GM19238 (cell line): ENCODE data around the gene KCP.

Experiments
- DNase-seq: peaks from one replicate; pipeline ENCODE4 v3.0.0; 2011; ENCODE audit warnings: low spot score; ENCODE audit not compliant: insufficient read length

KCP gene

GRCh38 chr7:128939075-128939860 lies 28.8 kb upstream of the KCP start:
- DNase-seq = no peak

- no peak for DNase-seq
Observed at GRCh38 chr7:128938544-128939074, 28.1 kb upstream of the KCP start.

GRCh38 chr7:128937647-128938543 lies 27.4 kb upstream of the KCP start, which contains the start of gene IRF5:
IRF5 (plus strand) TSS chr7:128937927; CDS start chr7:128942082, 4,155 bp downstream.
- DNase-seq = no peak

GRCh38 chr7:128937271-128937646 lies 26.8 kb upstream of the KCP start:
- DNase-seq = no peak

- DNase-seq = no peak
Observed at GRCh38 chr7:128936798-128937197, 26.3 kb upstream of the KCP start.

GRCh38 chr7:128935342-128935730 lies 24.8 kb upstream of the KCP start:
- no peak for DNase-seq

GRCh38 chr7:128934361-128935341 lies 24.1 kb upstream of the KCP start:
- no peak for DNase-seq

- no peak for DNase-seq
Observed at GRCh38 chr7:128933180-128933891, 22.8 kb upstream of the KCP start.

GRCh38 chr7:128932862-128933179 lies 22.3 kb upstream of the KCP start:
- no peak for DNase-seq

GRCh38 chr7:128931965-128932861 lies 21.7 kb upstream of the KCP start:
- DNase-seq = no peak

GRCh38 chr7:128931190-128931798 lies 20.8 kb upstream of the KCP start:
- DNase-seq = no peak

GRCh38 chr7:128928882-128929788 lies 18.6 kb upstream of the KCP start:
- no peak for DNase-seq

GRCh38 chr7:128928159-128928813 lies 17.8 kb upstream of the KCP start:
- DNase-seq = no peak

GRCh38 chr7:128924707-128925588 lies 14.4 kb upstream of the KCP start:
- no peak for DNase-seq

GRCh38 chr7:128923411-128923800 lies 12.9 kb upstream of the KCP start:
- no peak for DNase-seq
